Natural killer cell treated with Interleukin-12 subunit alpha and Interleukin-12 subunit beta and Interleukin-15 and Interleukin-18, amount 100 ng/mL, for 72 hours (primary cell): ENCODE results near the gene JPT1. TPM values are rescaled to one million over a fixed set of nuclear protein-coding genes. Genes with fewer than 3 reads are reported as not detected.
A peak's percentile ranks its signal among the peaks of the same experiment; 100 is the strongest.

ENCODE experiments used
- ATAC-seq, 2 donors: fragments of 150-1000 bp; cut with Tn5 transposase in 1 of 2; sonication (Bioruptor Pico), chemical (Tn5 transposase) in 1 of 2; 2 replicates each; pipeline ENCODE4 v1.10.0; 2021
- DNase-seq: peaks from one replicate; pipeline ENCODE4 v3.0.0; 2022; ENCODE audit warnings: low spot score
- H3K27ac Mint-ChIP-seq, 2 donors: 1 replicate in 1 of 2; 2 replicates in 1 of 2; pipeline ENCODE4 v1.8.0; 2022; ENCODE audit warnings: mixed read lengths in 2 of 2, mild to moderate bottlenecking in 1 of 2, moderate library complexity in 1 of 2
- H3K27me3 Mint-ChIP-seq, 2 donors: 1 replicate in 1 of 2; 2 replicates in 1 of 2; pipeline ENCODE4 v1.8.0; 2022; ENCODE audit warnings: mixed read lengths in 2 of 2
- H3K36me3 Mint-ChIP-seq: one replicate; pipeline ENCODE4 v1.8.0; 2022; ENCODE audit warnings: mixed read lengths
- H3K4me1 Mint-ChIP-seq, 2 donors: 1 replicate in 1 of 2; 2 replicates in 1 of 2; pipeline ENCODE4 v1.8.0; 2022; ENCODE audit warnings: low read depth in 2 of 2, mixed read lengths in 2 of 2, mild to moderate bottlenecking in 1 of 2
- H3K4me3 Mint-ChIP-seq: one replicate; pipeline ENCODE4 v1.8.0; 2022; ENCODE audit warnings: mixed read lengths
- H3K9me3 Mint-ChIP-seq: 2 replicates; pipeline ENCODE4 v1.8.0; 2022; ENCODE audit warnings: mixed read lengths
- total RNA-seq, 2 donors: library from RNA; stranded (reverse); gene quantifications; one replicate each; pipeline ENCODE4 v1.2.3, GENCODE V29; 2022

The JPT1 gene
- total RNA-seq, 2 donors from 2014 or later = 219 to 351 TPM

- Mint-ChIP-seq H3K4me3 (no peak overlapping the region), H3K4me1 (no peaks in the 10 kb centered on the region), H3K27ac (no peak overlapping the region), H3K27me3 (no peaks in the 10 kb centered on the region), H3K36me3 (no peaks in the 10 kb centered on the region), H3K9me3 (no peaks in the 10 kb centered on the region)
- DNase-seq (no peak), ATAC-seq (no peak)
Observed at GRCh38 chr17:75097865-75098264, 56.4 kb downstream of the JPT1 start.

- peak in 1 of 2 donors; percentile 45 for ATAC-seq
- DNase-seq = no peak
- Mint-ChIP-seq H3K27ac (no peak overlapping the region), H3K36me3 (no peaks in the 10 kb centered on the region), H3K4me1 (peaks cover 0 to 6% of the 10 kb centered on the region in 2 donors), H3K4me3 (no peak overlapping the region), H3K27me3 (no peaks in the 10 kb centered on the region), H3K9me3 (no peaks in the 10 kb centered on the region)
Observed at GRCh38 chr17:75096082-75096625, 58.2 kb downstream of the JPT1 start.

DNA sequence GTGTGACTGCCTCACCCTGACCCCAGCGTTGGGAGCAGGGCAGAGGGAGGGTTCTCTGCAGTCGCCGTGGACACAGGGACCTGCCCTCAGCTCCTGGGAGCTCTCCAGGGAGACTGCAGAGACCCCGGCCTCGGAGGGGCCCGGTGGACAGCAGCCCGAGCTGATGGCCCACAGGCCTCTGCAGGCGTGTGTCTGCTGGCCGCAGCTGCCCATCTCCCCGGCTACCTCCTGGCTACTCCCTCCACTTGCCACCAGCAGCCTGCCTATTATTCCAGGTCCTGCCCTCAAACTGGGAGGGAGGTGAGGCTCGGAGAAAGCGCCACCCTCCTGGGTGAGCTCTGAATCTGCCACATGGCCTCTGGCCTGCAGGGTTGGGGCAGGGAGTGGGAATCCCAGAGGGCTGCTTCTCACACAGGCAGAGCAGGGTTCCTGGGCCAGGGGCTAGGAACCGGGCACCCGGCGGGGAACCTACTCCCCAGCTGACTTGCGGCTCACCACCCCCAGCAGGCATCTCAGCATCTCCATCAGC lies 59.4 kb downstream of the JPT1 start:
- Mint-ChIP-seq H3K36me3 (no peaks in the 10 kb centered on the region), H3K27me3 (no peaks in the 10 kb centered on the region), H3K9me3 (no peaks in the 10 kb centered on the region), H3K27ac (no peak overlapping the region), H3K4me3 (no peak overlapping the region), H3K4me1 (peaks cover 0 to 14% of the 10 kb centered on the region in 2 donors)
- DNase-seq (no peak), ATAC-seq (no peak)

DNA sequence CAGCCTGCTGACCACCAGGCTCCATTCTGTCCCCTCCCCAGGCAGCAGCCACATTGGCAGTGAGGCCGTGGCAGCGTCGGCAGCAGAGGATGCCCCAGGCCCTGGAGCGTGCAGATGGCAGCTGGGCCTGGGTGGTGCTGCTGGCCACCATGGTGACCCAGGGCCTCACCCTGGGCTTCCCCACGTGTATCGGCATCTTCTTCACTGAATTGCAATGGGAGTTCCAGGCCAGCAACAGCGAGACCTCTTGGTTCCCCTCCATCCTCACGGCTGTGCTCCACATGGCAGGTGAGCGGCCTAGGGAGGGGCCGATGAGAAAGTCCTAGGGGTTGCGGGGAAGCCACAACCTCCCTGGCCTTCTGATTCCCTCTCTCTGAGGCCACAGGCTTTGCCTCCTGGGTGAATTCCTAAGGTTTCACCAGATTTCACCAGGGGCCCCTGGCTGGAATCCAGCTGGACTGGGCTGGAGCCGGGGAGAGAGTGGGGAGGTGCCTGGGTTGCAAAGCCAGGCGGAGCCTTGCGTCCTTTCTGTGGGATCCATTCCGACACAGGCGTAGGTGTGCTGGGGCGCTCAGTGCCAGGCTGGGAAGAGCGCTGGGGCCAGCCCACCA lies 60.7 kb downstream of the JPT1 start:
- Mint-ChIP-seq H3K4me3 (no peak overlapping the region), H3K9me3 (no peaks in the 10 kb centered on the region), H3K36me3 (no peaks in the 10 kb centered on the region), H3K27ac (no peak overlapping the region), H3K27me3 (no peaks in the 10 kb centered on the region), H3K4me1 (peaks cover 5 to 18% of the 10 kb centered on the region in 2 donors)
- DNase-seq = no peak
- no peak for ATAC-seq

- Mint-ChIP-seq H3K4me3 (no peak overlapping the region), H3K27ac (no peak overlapping the region), H3K27me3 (no peaks in the 10 kb centered on the region), H3K9me3 (no peaks in the 10 kb centered on the region), H3K4me1 (peaks cover 10 to 18% of the 10 kb centered on the region in 2 donors), H3K36me3 (no peaks in the 10 kb centered on the region)
- no peak for DNase-seq
- ATAC-seq = no peak
Observed at GRCh38 chr17:75091855-75092327, 62.4 kb downstream of the JPT1 start.

- H3K4me3 Mint-ChIP-seq = no peak overlapping the region
- peaks cover 16 to 23% of the 10 kb centered on the region in 2 donors for H3K4me1 Mint-ChIP-seq
Observed at GRCh38 chr17:75090871-75091854, 63.1 kb downstream of the JPT1 start.

DNA sequence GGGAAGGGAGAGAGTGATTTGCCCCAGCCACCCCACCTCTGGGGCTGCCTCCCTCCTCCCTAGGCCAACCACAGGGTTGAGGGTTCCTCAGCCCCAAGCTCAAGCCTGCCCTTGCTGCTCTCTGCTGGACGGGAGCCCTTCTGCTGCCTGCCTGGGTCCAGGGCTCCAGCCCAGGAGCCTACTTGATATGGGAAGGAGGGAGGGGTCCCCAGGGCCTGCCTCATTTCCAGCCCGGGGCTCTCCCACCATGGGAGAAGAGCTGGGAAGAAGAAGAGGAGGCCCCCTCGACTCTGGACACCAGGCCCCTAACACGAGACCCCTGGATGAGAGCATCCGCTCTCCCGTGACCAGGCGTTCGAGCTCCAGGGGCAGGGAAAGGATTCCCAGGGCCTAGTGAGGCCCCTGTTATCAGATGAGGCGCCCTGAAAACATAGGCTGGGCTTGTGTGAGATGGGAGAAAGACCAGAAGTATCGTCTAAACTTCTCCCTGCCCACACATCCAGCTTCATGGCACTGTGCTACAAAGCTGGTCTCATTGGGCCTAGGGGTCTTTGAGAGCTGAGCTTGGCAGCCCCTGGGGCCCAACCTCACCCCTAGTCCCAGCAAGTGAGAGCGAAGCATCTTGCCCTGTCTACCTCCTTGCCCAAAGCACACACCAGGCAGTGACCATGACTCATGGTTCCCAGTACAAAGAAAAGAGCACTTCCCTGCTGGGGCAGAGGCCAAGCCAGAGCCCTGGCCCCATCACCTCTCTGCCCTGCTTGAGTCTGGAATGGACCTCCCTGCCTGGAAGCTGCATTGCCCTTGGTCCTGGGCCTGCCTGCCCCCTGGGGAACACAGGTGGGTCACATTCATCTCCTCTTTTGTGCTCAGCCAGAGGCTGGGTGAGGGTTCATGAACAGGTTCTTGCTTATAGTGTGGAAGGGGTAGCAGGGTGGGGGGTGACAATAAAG lies 65.6 kb downstream of the JPT1 start:
- Mint-ChIP-seq H3K9me3 (no peaks in the 10 kb centered on the region), H3K27me3 (no peaks in the 10 kb centered on the region), H3K27ac (peak overlapping the region; percentile 47 to 66), H3K4me1 (peaks cover 16 to 23% of the 10 kb centered on the region in 2 donors), H3K4me3 (peak overlapping the region; percentile 78), H3K36me3 (no peaks in the 10 kb centered on the region)
- DNase-seq (no peak), ATAC-seq (no peak)

More at GRCh38 chr17:75090871-75091854, 63.1 kb downstream of the JPT1 start:
- Mint-ChIP-seq H3K9me3 (no peaks in the 10 kb centered on the region), H3K36me3 (no peaks in the 10 kb centered on the region), H3K27ac (no peak overlapping the region), H3K27me3 (no peaks in the 10 kb centered on the region)
- DNase-seq = no peak
- no peak for ATAC-seq

- Mint-ChIP-seq H3K4me1 (peaks cover 16 to 23% of the 10 kb centered on the region in 2 donors), H3K4me3 (peak within 1 kb of the TSS; percentile 78), H3K9me3 (no peaks in the 10 kb centered on the region), H3K27me3 (no peaks in the 10 kb centered on the region), H3K27ac (peak within 1 kb of the TSS; percentile 62 to 66), H3K36me3 (no peaks in the 10 kb centered on the region)
- peak; percentile 80 to 90 for ATAC-seq
- peak; percentile 79 for DNase-seq
Observed at GRCh38 chr17:75087558-75088453, 66.5 kb downstream of the JPT1 start, which contains the start of gene SLC16A5. SLC16A5 (plus strand) TSS chr17:75087954; CDS start chr17:75093637, 5,683 bp downstream.

DNA sequence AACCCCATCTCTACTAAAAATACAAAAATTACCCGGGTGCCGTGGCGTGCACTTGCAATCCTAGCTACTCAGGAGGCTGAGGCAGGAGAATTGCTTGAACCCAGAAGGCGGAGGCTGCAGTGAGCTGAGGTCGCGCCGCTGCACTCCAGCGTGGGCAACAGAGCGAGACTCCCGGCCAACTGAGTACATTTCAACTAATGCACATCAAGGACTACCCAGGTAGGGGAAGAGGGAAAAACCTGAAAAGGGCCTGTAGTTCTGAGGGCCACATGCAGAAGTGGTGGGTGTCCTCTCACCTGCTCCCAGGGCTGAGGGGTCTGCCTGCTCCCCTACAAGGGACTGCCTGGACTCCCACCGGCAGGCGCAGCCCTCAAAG lies 67.1 kb downstream of the JPT1 start:
- ATAC-seq (no peak), DNase-seq (no peak)
- H3K9me3 Mint-ChIP-seq = no peaks in the 10 kb centered on the region
- H3K27me3 Mint-ChIP-seq = peaks cover 0 to 2% of the 10 kb centered on the region in 2 donors
- H3K27ac Mint-ChIP-seq = peak overlapping the region; percentile 62 to 66
- H3K4me3 Mint-ChIP-seq = peak overlapping the region; percentile 78
- no peaks in the 10 kb centered on the region for H3K36me3 Mint-ChIP-seq
- H3K4me1 Mint-ChIP-seq = peaks cover 16 to 21% of the 10 kb centered on the region in 2 donors

- Mint-ChIP-seq H3K4me1 (peaks cover 16 to 17% of the 10 kb centered on the region in 2 donors), H3K9me3 (no peaks in the 10 kb centered on the region)
- ATAC-seq = no peak
Observed at GRCh38 chr17:75086496-75087181, 67.7 kb downstream of the JPT1 start.

More at GRCh38 chr17:75086496-75087181, 67.7 kb downstream of the JPT1 start:
- Mint-ChIP-seq H3K4me3 (peak overlapping the region; percentile 78), H3K27ac (peak overlapping the region; percentile 62 to 66), H3K36me3 (no peaks in the 10 kb centered on the region), H3K27me3 (peaks cover 0 to 2% of the 10 kb centered on the region in 2 donors)
- no peak for DNase-seq
